Raji (cell line): ENCODE measurements around the gene ZBTB47.

ENCODE experiments used
- POLR2A ChIP-seq: IDR thresholded peaks from 2 replicates; pipeline ENCODE4 v1.6.1; 2011; ENCODE audit warnings: low read depth, low read length, control low read depth; ENCODE audit not compliant: insufficient read depth

ZBTB47 gene

GRCh38 chr3:42647821-42648459 lies 5.6 kb upstream of the ZBTB47 start:
- no peak for TF ChIP-seq POLR2A

DNA sequence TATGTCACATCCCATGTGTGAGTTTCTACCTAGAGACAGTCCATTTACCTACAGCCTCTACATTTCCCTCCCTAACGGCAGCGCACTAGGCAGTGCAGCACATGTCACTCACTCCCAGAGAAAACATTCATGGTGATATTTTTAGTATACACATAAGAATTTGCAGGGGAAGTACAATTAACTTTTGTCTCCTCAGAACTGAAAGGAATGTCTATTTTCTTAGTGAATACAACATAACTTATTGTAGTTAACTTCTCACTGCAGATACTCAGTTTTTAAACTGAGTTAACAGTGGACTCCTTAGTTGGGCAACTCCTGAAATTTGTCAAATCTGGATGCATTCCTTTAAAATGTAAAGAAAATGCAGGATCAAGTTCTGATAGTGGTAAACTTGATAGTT lies 4.5 kb upstream of the ZBTB47 start:
- no peak for TF ChIP-seq POLR2A

- TF ChIP-seq POLR2A: no peak
Observed at GRCh38 chr3:42649783-42650182, 3.7 kb upstream of the ZBTB47 start.

- TF ChIP-seq POLR2A: no peak
Observed at GRCh38 chr3:42651248-42652091, 2.0 kb upstream of the ZBTB47 start.

DNA sequence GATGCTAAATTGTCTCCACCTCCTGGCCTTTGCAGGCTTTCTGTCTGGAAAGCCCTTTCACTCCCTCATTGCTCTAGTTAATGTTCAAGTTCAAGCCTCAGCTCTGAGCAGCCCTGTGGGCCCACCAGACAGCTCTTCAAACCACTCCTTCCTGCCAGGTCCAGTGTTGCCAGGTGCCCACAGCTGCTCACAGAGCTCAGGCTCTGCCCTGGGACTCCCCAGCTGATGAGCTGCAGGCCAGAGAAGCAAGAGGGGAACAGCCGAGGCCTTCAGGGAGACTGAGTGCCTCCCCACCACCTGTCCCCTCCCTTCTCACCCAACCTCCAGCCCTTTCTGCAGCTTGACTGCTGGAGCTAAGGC lies 1.3 kb upstream of the ZBTB47 start:
- no peak for TF ChIP-seq POLR2A

GRCh38 chr3:42652611-42653302 lies 740 bp upstream of the ZBTB47 start:
- TF ChIP-seq POLR2A: no peak

DNA sequence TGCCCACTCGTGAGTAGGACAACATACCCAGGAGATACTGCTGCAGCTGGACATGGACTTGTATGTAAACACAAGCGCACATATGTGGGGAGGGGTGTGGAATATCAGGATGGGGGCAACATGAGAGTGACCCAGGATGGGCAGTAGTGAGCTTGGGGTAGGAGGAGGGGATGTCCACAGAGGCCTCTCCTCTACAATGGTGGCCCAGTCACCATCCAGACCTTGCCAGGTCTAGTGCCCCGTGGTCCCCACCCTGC lies 266 bp upstream of the ZBTB47 start:
- no peak for TF ChIP-seq POLR2A

DNA sequence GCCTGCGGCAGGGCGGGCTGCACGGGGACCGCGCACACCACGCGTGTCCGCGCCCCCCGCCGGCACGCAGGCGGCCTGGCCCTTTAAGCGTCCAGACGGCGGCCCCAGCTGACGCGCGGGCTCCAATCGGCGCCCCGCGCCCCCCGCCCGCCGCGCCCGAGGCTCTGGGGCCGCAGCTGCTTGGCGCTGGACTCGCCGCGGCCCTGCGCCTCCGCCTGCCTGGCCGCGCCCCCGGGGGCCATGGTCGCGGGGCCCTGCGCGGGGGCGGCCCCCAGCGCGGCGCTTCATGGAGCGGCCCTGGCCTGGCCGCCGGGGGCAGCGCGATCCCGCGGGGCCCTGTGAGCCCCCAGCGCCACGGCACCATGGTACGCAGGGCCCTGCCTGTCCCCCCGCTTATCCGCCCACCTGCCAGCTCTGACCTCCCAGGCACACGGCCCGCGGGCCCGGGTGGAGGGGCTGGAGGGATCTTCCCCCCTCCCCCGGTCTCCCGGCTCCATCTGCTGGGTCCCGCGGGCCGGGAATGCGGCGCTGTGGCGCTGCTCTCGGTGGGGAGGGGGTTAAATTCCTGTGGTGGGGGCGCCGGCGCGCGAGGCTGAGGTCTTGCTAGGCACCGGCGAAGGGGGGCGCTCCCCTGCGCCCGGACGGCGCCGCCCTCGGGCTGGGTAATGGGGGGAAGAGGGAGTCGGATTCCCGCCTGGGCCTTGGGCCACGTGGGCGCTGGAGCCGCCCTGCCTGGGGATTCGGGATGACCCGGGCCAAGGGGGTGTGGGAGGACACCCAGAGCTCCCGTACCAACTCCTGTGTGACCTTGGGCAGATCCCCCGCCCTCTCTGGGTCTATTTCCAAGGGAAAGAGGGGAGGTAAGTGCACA lies 1.1 kb downstream of the ZBTB47 start:
- TF ChIP-seq POLR2A: no peak

DNA sequence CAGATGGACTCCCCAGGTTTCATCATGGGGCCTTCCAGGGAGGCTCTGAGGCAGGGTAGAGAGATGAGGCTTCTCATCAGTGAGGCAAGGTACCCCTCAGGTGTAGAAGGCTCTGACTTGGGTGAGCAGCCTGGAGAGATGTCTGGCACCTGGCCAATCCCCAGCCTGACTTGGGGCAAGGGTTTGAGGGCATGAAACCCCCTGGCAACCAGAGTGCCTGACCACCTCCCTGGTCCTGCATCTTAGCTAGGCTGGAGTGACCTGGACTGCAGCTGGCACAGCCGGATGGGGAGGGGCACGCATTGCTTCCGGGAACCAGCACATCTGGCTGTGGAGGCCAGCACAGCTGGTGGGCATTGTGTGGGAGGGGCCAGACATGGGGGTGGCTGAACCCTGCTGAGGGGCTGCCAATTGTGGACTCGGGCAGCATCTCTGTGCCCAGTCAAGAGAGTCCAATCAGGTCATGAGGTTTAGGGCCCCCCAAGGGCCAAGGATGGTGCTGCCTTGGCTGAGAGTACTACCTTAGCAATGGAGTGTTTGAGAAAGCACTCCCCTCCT lies 1.9 kb downstream of the ZBTB47 start:
- no peak for TF ChIP-seq POLR2A

DNA sequence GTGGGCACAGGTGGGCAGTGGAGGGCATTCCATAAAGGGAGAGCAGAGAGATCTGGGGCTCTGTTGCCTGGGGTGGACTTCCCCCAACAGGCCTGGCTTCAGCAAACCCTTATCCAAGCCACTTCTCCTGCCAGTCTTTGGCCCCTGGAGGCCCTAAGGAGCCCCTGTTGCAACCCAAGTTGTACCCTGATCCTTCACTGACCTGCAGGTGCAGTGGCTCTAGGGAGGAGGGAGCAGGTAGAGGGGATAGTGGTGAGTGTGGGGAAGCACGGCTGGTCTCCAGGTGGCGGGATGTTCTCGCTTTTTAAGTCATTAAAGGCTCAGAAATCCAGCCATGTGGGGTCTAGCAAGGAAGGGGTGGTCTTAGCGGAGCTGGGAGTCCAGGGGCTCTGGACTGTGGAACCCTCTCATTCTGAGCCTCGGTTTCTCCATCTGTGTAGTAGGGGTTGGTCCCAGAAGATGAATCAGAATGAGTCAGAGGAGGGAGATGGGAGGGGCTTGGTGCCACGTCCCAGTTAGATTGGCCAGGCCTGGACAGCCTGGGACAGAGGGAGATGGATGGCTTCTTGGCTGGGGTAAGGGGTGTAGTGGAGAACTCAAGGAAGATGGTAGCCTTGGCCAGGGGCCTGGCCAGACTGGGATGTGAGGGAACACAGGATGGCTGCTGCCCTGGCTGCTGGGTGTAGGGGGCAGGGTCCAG lies 2.6 kb downstream of the ZBTB47 start:
- no peak for TF ChIP-seq POLR2A

DNA sequence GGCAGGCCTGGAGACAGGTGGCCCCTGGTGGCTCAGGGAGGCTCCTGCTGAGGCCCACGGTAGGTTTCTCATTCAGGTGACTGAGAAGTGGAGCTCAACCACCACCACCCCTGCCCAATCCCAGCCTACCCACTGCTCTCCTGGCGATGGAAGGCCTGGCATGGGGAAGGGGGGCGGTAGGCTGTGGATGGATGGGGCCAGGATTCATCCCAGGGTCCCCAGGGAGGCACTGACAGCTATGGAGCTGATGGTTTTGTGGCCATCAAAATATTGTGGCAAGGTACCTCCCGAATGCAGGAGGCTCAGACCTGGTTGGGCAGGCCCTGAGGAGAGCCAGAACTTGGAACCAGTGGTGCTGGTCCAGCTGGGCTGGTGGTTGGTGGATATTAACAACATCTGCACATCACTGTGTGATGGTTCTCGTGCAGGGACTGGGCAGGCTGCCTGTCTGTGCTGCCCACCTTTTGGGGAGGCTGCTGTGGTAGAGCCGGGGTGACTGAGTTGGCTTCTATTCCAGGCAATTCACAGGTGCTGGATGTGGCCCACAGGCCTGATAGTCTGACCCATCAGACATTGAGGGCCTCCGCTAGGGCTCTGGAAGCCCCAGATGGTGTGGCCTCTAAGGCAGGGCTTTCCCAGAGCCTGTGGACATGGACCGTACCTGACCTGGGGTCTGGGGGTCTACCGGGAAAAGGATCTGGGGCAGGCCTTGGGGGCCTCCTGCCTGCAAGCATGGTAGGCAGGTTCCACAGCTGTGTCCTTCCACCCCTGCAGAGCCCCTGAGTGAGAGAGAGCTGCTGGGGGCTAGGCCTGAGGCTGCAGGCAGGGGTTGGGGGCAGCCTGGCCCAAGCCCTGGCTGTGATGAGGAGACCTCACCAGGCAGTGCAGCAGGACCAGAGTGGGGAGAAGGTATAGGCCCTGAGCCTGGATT lies 3.4 kb downstream of the ZBTB47 start:
- no peak for TF ChIP-seq POLR2A

- TF ChIP-seq POLR2A: no peak
Observed at GRCh38 chr3:42657675-42658074, 4.2 kb downstream of the ZBTB47 start.

DNA sequence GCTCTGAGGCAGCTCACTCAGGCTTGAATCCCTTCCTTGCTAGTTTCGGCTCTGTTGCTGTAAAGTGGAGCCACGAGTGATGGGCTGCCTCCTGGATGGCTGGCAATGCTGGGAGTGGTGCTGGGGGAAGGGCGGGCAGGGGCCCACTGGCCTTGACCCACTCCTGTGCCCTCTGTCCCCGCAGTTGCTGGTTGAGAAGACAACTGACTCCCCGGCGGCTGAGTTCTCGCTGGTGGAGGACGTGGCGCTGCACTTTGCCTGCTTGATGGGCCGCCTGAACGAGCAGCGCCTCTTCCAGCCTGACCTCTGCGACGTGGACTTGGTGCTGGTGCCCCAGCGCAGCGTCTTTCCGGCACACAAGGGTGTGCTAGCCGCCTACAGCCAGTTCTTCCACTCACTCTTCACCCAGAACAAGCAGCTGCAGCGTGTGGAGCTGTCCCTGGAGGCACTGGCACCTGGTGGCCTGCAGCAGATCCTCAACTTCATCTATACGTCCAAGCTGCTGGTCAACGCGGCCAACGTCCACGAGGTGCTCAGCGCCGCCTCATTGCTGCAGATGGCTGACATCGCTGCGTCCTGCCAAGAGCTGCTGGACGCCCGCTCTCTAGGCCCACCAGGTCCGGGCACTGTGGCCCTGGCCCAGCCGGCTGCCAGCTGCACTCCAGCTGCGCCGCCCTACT lies 4.7 kb downstream of the ZBTB47 start:
- no peak for TF ChIP-seq POLR2A

- TF ChIP-seq POLR2A: no peak
Observed at GRCh38 chr3:42658771-42659390, 5.4 kb downstream of the ZBTB47 start.
